Naive thymus-derived CD4-positive, alpha-beta T cell (primary cell): Measurements from ENCODE around the gene APEH. TPM values are rescaled to one million over a fixed set of nuclear protein-coding genes. Genes with fewer than 3 reads are reported as not detected.

Source experiments
- ATAC-seq: fragments of 150-1000 bp; cut with Tn5 transposase; 2 replicates; pipeline ENCODE4 v1.10.0; 2021; ENCODE audit warnings: mild to moderate bottlenecking, moderate library complexity
- CTCF ChIA-PET: fragments of 350-600 bp; sonication (Branson Sonifier 250); formaldehyde crosslinking; loops from one replicate; lab custom pipeline; 2021; ENCODE audit warnings: antibody characterized with exemption; lab: Charles Lee
- POLR2A ChIA-PET: fragments of 350-600 bp; sonication (Branson Sonifier 250); formaldehyde crosslinking; loops from one replicate; lab custom pipeline; 2021; ENCODE audit warnings: antibody characterized with exemption, inconsistent platforms; lab: Charles Lee
- DNase-seq, 9 donors: peaks; one replicate each; pipeline versions ENCODE4 v3.0.0 to v3.0.0-alpha.2; 2020 to 2022; ENCODE audit warnings: mixed read lengths in 1 of 9
- H3K27ac ChIP-seq: one replicate; pipeline ENCODE4 v1.7.0; 2013; ENCODE audit warnings: mild to moderate bottlenecking, low read depth, low read length, moderate library complexity
- H3K27me3 ChIP-seq, 2 donors: one replicate each; pipeline ENCODE4 v1.7.0; 2013; ENCODE audit warnings: low read length in 2 of 2, mild to moderate bottlenecking in 2 of 2, moderate library complexity in 2 of 2; ENCODE audit not compliant: control insufficient read depth in 2 of 2, insufficient read depth in 2 of 2
- H3K36me3 ChIP-seq, 3 experiments: 1 replicate in 2 of 3; 2 replicates in 1 of 3; pipeline ENCODE4 v1.7.0; 2013; ENCODE audit warnings: low read length in 3 of 3, mild to moderate bottlenecking in 3 of 3, moderate library complexity in 1 of 3; ENCODE audit not compliant: insufficient read depth in 3 of 3, control insufficient read depth in 2 of 3
- H3K4me1 ChIP-seq, 2 donors: one replicate each; pipeline ENCODE4 v1.7.0; 2013; ENCODE audit warnings: low read length in 2 of 2, mild to moderate bottlenecking in 2 of 2, moderate library complexity in 1 of 2; ENCODE audit not compliant: control insufficient read depth in 2 of 2, insufficient read depth in 2 of 2
- H3K4me3 ChIP-seq: 2 replicates; pipeline ENCODE4 v1.7.0; 2013; ENCODE audit warnings: mild to moderate bottlenecking, low read length
- H3K9me3 ChIP-seq, 3 experiments: 1 replicate in 2 of 3; 2 replicates in 1 of 3; pipeline ENCODE4 v1.7.0; 2013; ENCODE audit warnings: low read length in 3 of 3; ENCODE audit not compliant: control insufficient read depth in 2 of 3
- H3K27ac Mint-ChIP-seq, 9 donors: one replicate each; pipeline ENCODE4 v1.8.0; 2020 to 2022; ENCODE audit warnings: mixed read lengths in 9 of 9, mild to moderate bottlenecking in 8 of 9, moderate library complexity in 5 of 9, inconsistent platforms in 2 of 9
- H3K27me3 Mint-ChIP-seq, 5 donors: one replicate each; pipeline ENCODE4 v1.8.0; 2021 to 2022; ENCODE audit warnings: mixed read lengths in 5 of 5, mild to moderate bottlenecking in 1 of 5
- H3K36me3 Mint-ChIP-seq, 5 donors: one replicate each; pipeline ENCODE4 v1.8.0; 2020 to 2022; ENCODE audit warnings: mixed read lengths in 5 of 5, mild to moderate bottlenecking in 3 of 5, inconsistent platforms in 1 of 5
- H3K4me1 Mint-ChIP-seq, 7 donors: one replicate each; pipeline ENCODE4 v1.8.0; 2020 to 2022; ENCODE audit warnings: mixed read lengths in 7 of 7, mild to moderate bottlenecking in 3 of 7, inconsistent platforms in 1 of 7
- H3K4me3 Mint-ChIP-seq, 10 donors: one replicate each; pipeline ENCODE4 v1.8.0; 2020 to 2022; ENCODE audit warnings: mild to moderate bottlenecking in 10 of 10, mixed read lengths in 10 of 10, moderate library complexity in 6 of 10, inconsistent platforms in 2 of 10
- H3K9me3 Mint-ChIP-seq, 11 donors: one replicate each; pipeline ENCODE4 v1.8.0; 2020 to 2022; ENCODE audit warnings: mixed read lengths in 11 of 11, mild to moderate bottlenecking in 4 of 11, inconsistent platforms in 1 of 11, moderate library complexity in 1 of 11
- intact Hi-C, 2 donors: fragments of 100-400 bp; cut with micrococcal nuclease; formaldehyde crosslinking; loops; one replicate each; pipeline ENCODE4 v1.15.1; 2023
- polyA plus RNA-seq, 2 donors: library from polyadenylated mRNA; unstranded; fragments of 300-500 nt; fragmentation: Illumina TruSeq; gene quantifications; one replicate each; pipeline ENCODE4 v1.2.3, GENCODE V29; 2021
- total RNA-seq, 6 experiments: library from RNA in 5 of 6; stranded (reverse) in 5 of 6; gene quantifications; 1 replicate in 5 of 6; 2 replicates in 1 of 6; pipeline ENCODE4 v1.2.3 and lab custom pipeline; 2021 to 2026

Gene APEH
- total and polyA plus RNA-seq, 7 experiments from 2014 or later = 75.5 to 151 (median 103) TPM

GRCh38 chr3:49658711-49659110 lies 15.4 kb upstream of the APEH start:
- intact Hi-C loops = no loop called here
- ChIA-PET CTCF (no interaction called here), POLR2A (no interaction called here)
- DNase-seq (no peak), ATAC-seq (no peak)
- Histone ChIP-seq H3K27me3 (no peaks in the 10 kb centered on the region), H3K36me3 (no peaks in the 10 kb centered on the region), H3K9me3 (no peaks in the 10 kb centered on the region), H3K27ac (no peak overlapping the region), H3K4me1 (no peaks in the 10 kb centered on the region), H3K4me3 (no peak overlapping the region)
- Mint-ChIP-seq H3K27ac (no peak overlapping the region), H3K9me3 (no peaks in the 10 kb centered on the region), H3K4me3 (no peak overlapping the region), H3K4me1 (no peaks in the 10 kb centered on the region), H3K27me3 (peaks cover 0 to 14% (median 0%) of the 10 kb centered on the region in 5 donors), H3K36me3 (no peaks in the 10 kb centered on the region)

- no peaks in the 10 kb centered on the region for H3K27me3 ChIP-seq
- no peaks in the 10 kb centered on the region for H3K36me3 ChIP-seq
- H3K4me3 ChIP-seq = no peak overlapping the region
- no peaks in the 10 kb centered on the region for H3K36me3 Mint-ChIP-seq
- ChIA-PET CTCF (interaction anchor here (0.5 to 1.2 kb wide), 2 partner anchors 74 to 120 kb away, joined by 3 read pairs; no protein-coding TSS in a partner anchor), POLR2A (interaction anchor here (0.6 kb wide), 1 partner anchor 304 kb away, joined by 3 read pairs; no protein-coding TSS in a partner anchor)
- no peak overlapping the region for H3K27ac ChIP-seq
- DNase-seq (no peak), ATAC-seq (no peak)
- H3K9me3 Mint-ChIP-seq = no peaks in the 10 kb centered on the region
- no peaks in the 10 kb centered on the region for H3K9me3 ChIP-seq
- no peak overlapping the region for H3K27ac Mint-ChIP-seq
- no peaks in the 10 kb centered on the region for H3K4me1 ChIP-seq
- peaks cover 0 to 14% (median 0%) of the 10 kb centered on the region in 5 donors for H3K27me3 Mint-ChIP-seq
- H3K4me1 Mint-ChIP-seq = no peaks in the 10 kb centered on the region
- no peak overlapping the region for H3K4me3 Mint-ChIP-seq
- intact Hi-C loops = no loop called here
Measured at GRCh38 chr3:49659756-49660155, 14.4 kb upstream of the APEH start.

- H3K4me1 ChIP-seq = no peaks in the 10 kb centered on the region
- DNase-seq (no peak), ATAC-seq (no peak)
- H3K4me3 ChIP-seq = no peak overlapping the region
- no peaks in the 10 kb centered on the region for H3K9me3 Mint-ChIP-seq
- no peaks in the 10 kb centered on the region for H3K36me3 ChIP-seq
- no peak overlapping the region for H3K27ac ChIP-seq
- H3K27me3 ChIP-seq = no peaks in the 10 kb centered on the region
- CTCF ChIA-PET = no interaction called here
- no peaks in the 10 kb centered on the region for H3K9me3 ChIP-seq
- intact Hi-C loops = no loop called here
- no peak overlapping the region for H3K4me3 Mint-ChIP-seq
- no peaks in the 10 kb centered on the region for H3K36me3 Mint-ChIP-seq
- POLR2A ChIA-PET = no interaction called here
- no peak overlapping the region for H3K27ac Mint-ChIP-seq
- H3K4me1 Mint-ChIP-seq = peaks cover 0 to 6% (median 0%) of the 10 kb centered on the region in 7 donors
- H3K27me3 Mint-ChIP-seq = peaks cover 0 to 12% (median 0%) of the 10 kb centered on the region in 5 donors
Measured at GRCh38 chr3:49661281-49661680, 12.9 kb upstream of the APEH start.

- no peak for DNase-seq
- Histone ChIP-seq H3K4me3 (no peak overlapping the region), H3K4me1 (no peaks in the 10 kb centered on the region), H3K27me3 (no peaks in the 10 kb centered on the region), H3K36me3 (no peaks in the 10 kb centered on the region), H3K27ac (no peak overlapping the region), H3K9me3 (no peaks in the 10 kb centered on the region)
- intact Hi-C loops = no loop called here
- H3K9me3 Mint-ChIP-seq = no peaks in the 10 kb centered on the region
- H3K4me3 Mint-ChIP-seq = no peak overlapping the region
- peaks cover 0 to 8% (median 0%) of the 10 kb centered on the region in 5 donors for H3K27me3 Mint-ChIP-seq
- POLR2A ChIA-PET = no interaction called here
- H3K4me1 Mint-ChIP-seq = peaks cover 0 to 6% (median 0%) of the 10 kb centered on the region in 7 donors
- no peak for ATAC-seq
- no peak overlapping the region for H3K27ac Mint-ChIP-seq
- CTCF ChIA-PET = no interaction called here
- H3K36me3 Mint-ChIP-seq = no peaks in the 10 kb centered on the region
Measured at GRCh38 chr3:49662021-49662420, 12.1 kb upstream of the APEH start.

- H3K36me3 Mint-ChIP-seq = no peaks in the 10 kb centered on the region
- no peak overlapping the region for H3K27ac ChIP-seq
- H3K4me1 Mint-ChIP-seq = peaks cover 0 to 6% (median 0%) of the 10 kb centered on the region in 7 donors
- H3K27me3 ChIP-seq = no peaks in the 10 kb centered on the region
- no peak for ATAC-seq
- no peaks in the 10 kb centered on the region for H3K9me3 Mint-ChIP-seq
- CTCF ChIA-PET = interaction anchor here (0.5 kb wide), 1 partner anchor 191 kb away, joined by 3 read pairs; no protein-coding TSS in a partner anchor
- DNase-seq = no peak
- intact Hi-C loops = no loop called here
- H3K4me3 ChIP-seq = no peak overlapping the region
- no peaks in the 10 kb centered on the region for H3K36me3 ChIP-seq
- no peaks in the 10 kb centered on the region for H3K4me1 ChIP-seq
- POLR2A ChIA-PET = interaction anchor here (0.6 kb wide), 1 partner anchor 74 kb away, joined by 3 read pairs; no protein-coding TSS in a partner anchor
- H3K27ac Mint-ChIP-seq = peak overlapping the region in 1 of 9 donors; percentile 30
- peaks cover 0 to 8% (median 0%) of the 10 kb centered on the region in 5 donors for H3K27me3 Mint-ChIP-seq
- H3K4me3 Mint-ChIP-seq = no peak overlapping the region
- H3K9me3 ChIP-seq = no peaks in the 10 kb centered on the region
Measured at GRCh38 chr3:49662720-49663413, 11.3 kb upstream of the APEH start.

- no peaks in the 10 kb centered on the region for H3K36me3 Mint-ChIP-seq
- no peak overlapping the region for H3K4me3 Mint-ChIP-seq
- no peaks in the 10 kb centered on the region for H3K4me1 ChIP-seq
- H3K36me3 ChIP-seq = no peaks in the 10 kb centered on the region
- no peak overlapping the region for H3K27ac Mint-ChIP-seq
- H3K27me3 ChIP-seq = no peaks in the 10 kb centered on the region
- peaks cover 0 to 8% (median 0%) of the 10 kb centered on the region in 5 donors for H3K27me3 Mint-ChIP-seq
- no peak for ATAC-seq
- no peak overlapping the region for H3K4me3 ChIP-seq
- H3K27ac ChIP-seq = no peak overlapping the region
- intact Hi-C loops = no loop called here
- no peak for DNase-seq
- POLR2A ChIA-PET = no interaction called here
- CTCF ChIA-PET = no interaction called here
- no peaks in the 10 kb centered on the region for H3K9me3 ChIP-seq
- peaks cover 0 to 6% (median 0%) of the 10 kb centered on the region in 7 donors for H3K4me1 Mint-ChIP-seq
- no peaks in the 10 kb centered on the region for H3K9me3 Mint-ChIP-seq
Measured at GRCh38 chr3:49663831-49664230, 10.3 kb upstream of the APEH start.

GRCh38 chr3:49664300-49664699 lies 9.9 kb upstream of the APEH start:
- no peak for ATAC-seq
- Mint-ChIP-seq H3K27me3 (peaks cover 0 to 8% (median 0%) of the 10 kb centered on the region in 5 donors), H3K4me3 (no peak overlapping the region), H3K4me1 (peaks cover 0 to 6% (median 0%) of the 10 kb centered on the region in 7 donors), H3K27ac (no peak overlapping the region), H3K9me3 (no peaks in the 10 kb centered on the region), H3K36me3 (no peaks in the 10 kb centered on the region)
- CTCF ChIA-PET = no interaction called here
- intact Hi-C loops = no loop called here
- DNase-seq = no peak
- POLR2A ChIA-PET = no interaction called here
- H3K36me3 ChIP-seq = no peaks in the 10 kb centered on the region
- H3K4me1 ChIP-seq = no peaks in the 10 kb centered on the region
- H3K27me3 ChIP-seq = no peaks in the 10 kb centered on the region
- H3K9me3 ChIP-seq = no peaks in the 10 kb centered on the region
- H3K27ac ChIP-seq = no peak overlapping the region
- no peak overlapping the region for H3K4me3 ChIP-seq
